Measurements from ENCODE around the gene NALCN. TPM values are rescaled to one million over a fixed set of nuclear protein-coding genes. Genes with fewer than 3 reads are reported as not detected.
A peak's percentile ranks its signal among the peaks of the same experiment; 100 is the strongest.

The NALCN gene
- total and polyA plus RNA-seq, 9 donors: 0.24 to 1.2 (median 0.33) TPM

GRCh38 chr13:101397742-101398141, 18.6 kb downstream of the NALCN start:
- H3K36me3 ChIP-seq (ENCODE audit: control insufficient read depth, insufficient read depth, low read length): no peaks in the 10 kb centered on the region
- 64% methylated on average over 2 of the region's 2 CpGs for WGBS (ENCODE audit: insufficient coverage)
- H3K27ac ChIP-seq (ENCODE audit: low read length): no peak overlapping the region
- DNase-seq: no peak
- H3K9me3 ChIP-seq (replicated peaks; ENCODE audit: control insufficient read depth, low read depth, low read length): no peaks in the 10 kb centered on the region
- H3K4me1 ChIP-seq (ENCODE audit: control insufficient read depth, insufficient read depth, low read length): no peaks in the 10 kb centered on the region
- no peaks in the 10 kb centered on the region for H3K27me3 ChIP-seq (ENCODE audit: control insufficient read depth, insufficient read depth, low read length)
- H3K4me3 ChIP-seq (ENCODE audit: low read length): no peak overlapping the region

DNA sequence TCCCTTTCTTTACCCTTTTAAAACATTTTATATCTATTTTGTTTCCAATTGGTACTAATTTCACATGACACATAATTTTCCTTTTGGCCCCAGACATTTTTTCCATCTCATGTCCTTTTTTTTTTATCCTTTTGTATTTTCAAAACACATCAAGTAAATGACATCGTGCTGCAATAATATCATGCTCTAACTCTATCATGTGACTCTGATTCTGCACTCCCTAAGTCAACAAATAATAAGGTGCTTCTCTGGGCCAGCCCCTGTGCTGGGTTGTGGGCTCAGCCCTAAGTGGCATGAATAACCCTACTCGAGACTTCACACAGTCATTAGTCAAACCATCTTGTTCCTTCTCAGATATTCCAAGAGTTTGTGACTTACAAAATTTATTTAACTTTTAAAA, 21.7 kb downstream of the NALCN start:
- Histone ChIP-seq H3K9me3 (replicated peaks; ENCODE audit: control insufficient read depth, low read depth, low read length) (no peaks in the 10 kb centered on the region), H3K4me3 (ENCODE audit: low read length) (no peak overlapping the region), H3K27ac (ENCODE audit: low read length) (no peak overlapping the region), H3K27me3 (ENCODE audit: control insufficient read depth, insufficient read depth, low read length) (no peaks in the 10 kb centered on the region), H3K36me3 (ENCODE audit: control insufficient read depth, insufficient read depth, low read length) (no peaks in the 10 kb centered on the region), H3K4me1 (ENCODE audit: control insufficient read depth, insufficient read depth, low read length) (no peaks in the 10 kb centered on the region)
- WGBS (ENCODE audit: insufficient coverage): 33% methylated on average over 1 of the region's 2 CpGs
- no peak for DNase-seq

- Histone ChIP-seq H3K4me3 (ENCODE audit: low read length) (no peak overlapping the region), H3K36me3 (ENCODE audit: control insufficient read depth, insufficient read depth, low read length) (no peaks in the 10 kb centered on the region), H3K4me1 (ENCODE audit: control insufficient read depth, insufficient read depth, low read length) (no peaks in the 10 kb centered on the region), H3K27me3 (ENCODE audit: control insufficient read depth, insufficient read depth, low read length) (no peaks in the 10 kb centered on the region), H3K27ac (ENCODE audit: low read length) (no peak overlapping the region), H3K9me3 (replicated peaks; ENCODE audit: control insufficient read depth, low read depth, low read length) (no peaks in the 10 kb centered on the region)
- WGBS (ENCODE audit: insufficient coverage): no CpG with 5 or more reads among the region's 3 CpGs
- peak; percentile 45 for DNase-seq
Observed at GRCh38 chr13:101393140-101393539, 23.2 kb downstream of the NALCN start.

GRCh38 chr13:101390461-101390860, 25.8 kb downstream of the NALCN start:
- no peaks in the 10 kb centered on the region for H3K9me3 ChIP-seq (replicated peaks; ENCODE audit: control insufficient read depth, low read depth, low read length)
- no CpG with 5 or more reads among the region's 5 CpGs for whole genome bisulfite sequencing (ENCODE audit: insufficient coverage)
- no peak overlapping the region for H3K4me3 ChIP-seq (ENCODE audit: low read length)
- H3K4me1 ChIP-seq (ENCODE audit: control insufficient read depth, insufficient read depth, low read length): no peaks in the 10 kb centered on the region
- H3K36me3 ChIP-seq (ENCODE audit: control insufficient read depth, insufficient read depth, low read length): no peaks in the 10 kb centered on the region
- no peaks in the 10 kb centered on the region for H3K27me3 ChIP-seq (ENCODE audit: control insufficient read depth, insufficient read depth, low read length)
- no peak overlapping the region for H3K27ac ChIP-seq (ENCODE audit: low read length)
- no peak for DNase-seq

DNA sequence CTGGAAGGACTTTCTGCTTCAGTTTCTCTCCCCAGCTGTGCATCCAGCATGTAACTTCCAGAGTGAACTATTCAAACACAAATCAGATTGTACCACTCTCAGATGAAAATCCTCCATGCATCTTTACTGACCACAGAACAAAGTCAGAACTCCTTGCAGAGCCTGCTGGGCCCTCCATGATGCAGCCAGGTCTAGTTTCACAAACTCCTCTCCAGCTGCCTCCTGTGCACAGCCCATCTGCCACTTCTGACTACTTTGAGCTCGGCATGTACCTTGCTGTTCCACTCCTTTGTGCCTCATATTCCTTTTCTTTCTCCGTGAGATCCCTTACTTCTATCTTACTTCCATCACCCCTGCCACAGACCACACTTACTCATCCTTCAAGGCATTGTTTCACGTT, 31.4 kb downstream of the NALCN start:
- no peak for DNase-seq
- Histone ChIP-seq H3K27me3 (ENCODE audit: control insufficient read depth, insufficient read depth, low read length) (no peaks in the 10 kb centered on the region), H3K4me1 (ENCODE audit: control insufficient read depth, insufficient read depth, low read length) (no peaks in the 10 kb centered on the region), H3K36me3 (ENCODE audit: control insufficient read depth, insufficient read depth, low read length) (no peaks in the 10 kb centered on the region), H3K9me3 (replicated peaks; ENCODE audit: control insufficient read depth, low read depth, low read length) (no peaks in the 10 kb centered on the region), H3K27ac (ENCODE audit: low read length) (no peak overlapping the region), H3K4me3 (ENCODE audit: low read length) (no peak overlapping the region)
- 40% methylated on average over 3 of the region's 3 CpGs for WGBS (ENCODE audit: insufficient coverage)

- Histone ChIP-seq H3K36me3 (ENCODE audit: control insufficient read depth, insufficient read depth, low read length) (no peaks in the 10 kb centered on the region), H3K9me3 (replicated peaks; ENCODE audit: control insufficient read depth, low read depth, low read length) (no peaks in the 10 kb centered on the region), H3K4me3 (ENCODE audit: low read length) (no peak overlapping the region), H3K27me3 (ENCODE audit: control insufficient read depth, insufficient read depth, low read length) (no peaks in the 10 kb centered on the region), H3K4me1 (ENCODE audit: control insufficient read depth, insufficient read depth, low read length) (no peaks in the 10 kb centered on the region), H3K27ac (ENCODE audit: low read length) (no peak overlapping the region)
- WGBS (ENCODE audit: insufficient coverage): no CpG with 5 or more reads among the region's 2 CpGs
- DNase-seq: no peak
Observed at GRCh38 chr13:101383595-101383994, 32.7 kb downstream of the NALCN start.

DNA sequence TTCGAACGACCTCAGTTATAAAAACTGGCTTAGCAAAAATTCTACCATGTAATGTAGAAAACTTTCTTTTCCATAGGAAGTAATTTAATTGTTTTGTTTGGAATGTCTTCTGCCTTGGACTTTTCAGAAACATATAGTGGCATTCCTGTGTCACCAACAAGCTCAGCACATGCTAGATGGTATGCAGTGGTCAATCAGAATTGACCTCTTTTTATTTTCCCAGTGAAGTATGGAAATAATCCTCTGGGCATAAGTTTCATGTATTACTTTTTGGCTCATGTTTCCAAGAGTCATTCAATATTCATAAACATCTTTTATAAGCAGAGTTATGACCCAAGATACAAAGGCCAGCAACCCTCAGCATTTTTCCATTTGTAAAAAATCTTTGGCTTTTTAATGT, 33.6 kb downstream of the NALCN start:
- Histone ChIP-seq H3K36me3 (ENCODE audit: control insufficient read depth, insufficient read depth, low read length) (no peaks in the 10 kb centered on the region), H3K4me1 (ENCODE audit: control insufficient read depth, insufficient read depth, low read length) (no peaks in the 10 kb centered on the region), H3K27me3 (ENCODE audit: control insufficient read depth, insufficient read depth, low read length) (no peaks in the 10 kb centered on the region), H3K9me3 (replicated peaks; ENCODE audit: control insufficient read depth, low read depth, low read length) (no peaks in the 10 kb centered on the region), H3K27ac (ENCODE audit: low read length) (no peak overlapping the region), H3K4me3 (ENCODE audit: low read length) (no peak overlapping the region)
- DNase-seq: no peak
- no CpG with 5 or more reads among the region's 2 CpGs for WGBS (ENCODE audit: insufficient coverage)

DNA sequence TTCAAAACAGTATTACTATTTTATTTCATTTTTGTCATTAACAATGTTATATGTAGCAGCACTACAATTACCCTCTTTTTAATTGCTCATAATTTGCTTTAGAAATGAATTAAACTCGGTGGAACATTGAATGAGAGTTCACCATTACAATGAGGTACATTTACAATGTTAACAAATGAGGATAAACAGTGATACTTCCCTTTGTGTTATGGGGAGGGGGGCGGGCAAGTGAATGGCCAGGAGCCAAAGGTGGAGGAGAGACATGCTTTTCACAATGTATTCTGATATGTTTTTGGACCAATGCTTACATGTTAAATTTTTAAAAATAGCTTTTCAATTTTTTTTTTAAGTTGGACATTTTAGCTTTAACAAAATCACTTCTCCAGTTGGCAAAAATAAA, 34.2 kb downstream of the NALCN start:
- H3K27ac ChIP-seq (ENCODE audit: low read length): no peak overlapping the region
- no peaks in the 10 kb centered on the region for H3K4me1 ChIP-seq (ENCODE audit: control insufficient read depth, insufficient read depth, low read length)
- H3K27me3 ChIP-seq (ENCODE audit: control insufficient read depth, insufficient read depth, low read length): no peaks in the 10 kb centered on the region
- no peak overlapping the region for H3K4me3 ChIP-seq (ENCODE audit: low read length)
- peak; percentile 6 for DNase-seq
- no peaks in the 10 kb centered on the region for H3K9me3 ChIP-seq (replicated peaks; ENCODE audit: control insufficient read depth, low read depth, low read length)
- WGBS (ENCODE audit: insufficient coverage): no CpG with 5 or more reads among the region's 2 CpGs
- H3K36me3 ChIP-seq (ENCODE audit: control insufficient read depth, insufficient read depth, low read length): no peaks in the 10 kb centered on the region

GRCh38 chr13:101360525-101360924, 55.8 kb downstream of the NALCN start:
- no peaks in the 10 kb centered on the region for H3K9me3 ChIP-seq (replicated peaks; ENCODE audit: control insufficient read depth, low read depth, low read length)
- no peak overlapping the region for H3K4me3 ChIP-seq (ENCODE audit: low read length)
- WGBS (ENCODE audit: insufficient coverage): no CpG with 5 or more reads among the region's 3 CpGs
- no peaks in the 10 kb centered on the region for H3K36me3 ChIP-seq (ENCODE audit: control insufficient read depth, insufficient read depth, low read length)
- no peak for DNase-seq
- no peaks in the 10 kb centered on the region for H3K27me3 ChIP-seq (ENCODE audit: control insufficient read depth, insufficient read depth, low read length)
- no peak overlapping the region for H3K27ac ChIP-seq (ENCODE audit: low read length)
- no peaks in the 10 kb centered on the region for H3K4me1 ChIP-seq (ENCODE audit: control insufficient read depth, insufficient read depth, low read length)

GRCh38 chr13:101354895-101355294, 61.4 kb downstream of the NALCN start:
- Histone ChIP-seq H3K4me3 (ENCODE audit: low read length) (no peak overlapping the region), H3K36me3 (ENCODE audit: control insufficient read depth, insufficient read depth, low read length) (no peaks in the 10 kb centered on the region), H3K27me3 (ENCODE audit: control insufficient read depth, insufficient read depth, low read length) (no peaks in the 10 kb centered on the region), H3K27ac (ENCODE audit: low read length) (no peak overlapping the region), H3K4me1 (ENCODE audit: control insufficient read depth, insufficient read depth, low read length) (no peaks in the 10 kb centered on the region), H3K9me3 (replicated peaks; ENCODE audit: control insufficient read depth, low read depth, low read length) (no peaks in the 10 kb centered on the region)
- 77% methylated on average over 4 of the region's 5 CpGs for WGBS (ENCODE audit: insufficient coverage)
- DNase-seq: no peak

DNA sequence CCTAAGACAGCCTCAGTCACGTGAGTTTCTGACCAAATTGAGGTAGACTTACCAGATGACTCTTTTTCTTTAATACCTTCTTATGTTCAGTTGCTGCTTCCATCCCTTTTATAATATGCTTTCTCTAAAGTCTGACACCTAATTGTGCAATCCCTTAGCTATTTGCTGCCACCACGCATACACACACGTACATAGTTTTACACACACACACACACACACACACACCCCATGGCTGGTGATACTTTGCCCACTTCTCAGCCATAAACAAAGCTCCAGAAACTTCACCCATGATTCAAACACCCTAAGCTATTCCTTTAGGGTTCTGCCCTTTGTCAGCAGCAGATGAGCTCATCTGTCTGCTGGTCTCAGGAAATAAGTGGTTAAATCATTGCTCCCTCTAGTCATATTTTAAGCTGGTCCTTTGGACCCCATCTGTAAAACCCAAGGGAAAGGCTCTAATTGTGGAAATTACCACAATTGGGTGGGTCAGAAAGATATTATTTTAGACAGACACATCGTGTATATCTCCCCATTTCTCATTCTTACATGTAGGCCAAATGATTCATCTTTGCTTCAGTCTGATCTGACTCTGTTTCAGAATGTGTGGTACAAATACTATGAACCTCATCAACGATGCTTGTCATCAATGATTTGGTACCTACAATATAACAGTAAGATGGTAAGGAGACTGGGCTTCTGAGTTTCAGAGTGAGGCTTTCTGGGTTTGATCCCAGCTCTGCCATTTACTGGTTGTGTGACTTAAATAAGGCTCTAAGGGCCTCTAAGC, 69.2 kb downstream of the NALCN start:
- no peak overlapping the region for H3K4me3 ChIP-seq (ENCODE audit: low read length)
- 93% methylated on average over 3 of the region's 5 CpGs for WGBS (ENCODE audit: insufficient coverage)
- H3K4me1 ChIP-seq (ENCODE audit: control insufficient read depth, insufficient read depth, low read length): no peaks in the 10 kb centered on the region
- no peaks in the 10 kb centered on the region for H3K36me3 ChIP-seq (ENCODE audit: control insufficient read depth, insufficient read depth, low read length)
- H3K9me3 ChIP-seq (replicated peaks; ENCODE audit: control insufficient read depth, low read depth, low read length): no peaks in the 10 kb centered on the region
- no peaks in the 10 kb centered on the region for H3K27me3 ChIP-seq (ENCODE audit: control insufficient read depth, insufficient read depth, low read length)
- no peak overlapping the region for H3K27ac ChIP-seq (ENCODE audit: low read length)
- no peak for DNase-seq

Measured in muscle of leg (tissue), 11 donors.